ENCODE measurements around the gene GGACT. TPM values are rescaled to one million over a fixed set of nuclear protein-coding genes. Genes with fewer than 3 reads are reported as not detected.

GGACT gene
- total and polyA plus RNA-seq, 2 of the 8 experiments (the other 6 are each of a cell fraction or from before 2014, with no cell fraction given): 1.1 to 1.5 TPM

- no peak overlapping the region for H3K4me3 ChIP-seq (ENCODE audit: extremely low read depth in 1 of 4, insufficient read depth in 2 of 4, low read depth in 3 of 4, low read length in 4 of 4)
- H4K91ac ChIP-seq (replicated peaks; ENCODE audit: insufficient read length, low read length): no peak overlapping the region
- H3K14ac ChIP-seq (ENCODE audit: insufficient read length): no peak overlapping the region
- no peak overlapping the region for H3K27ac ChIP-seq (ENCODE audit: low read depth, low read length)
- H4K8ac ChIP-seq (ENCODE audit: extremely low read depth, insufficient read depth, low read length): no peak overlapping the region
- H3K23ac ChIP-seq (ENCODE audit: insufficient read length): no peak overlapping the region
- H3K9me3 ChIP-seq (ENCODE audit: insufficient read depth in 2 of 2, low read depth in 1 of 2, low read length in 1 of 2): no peaks in the 10 kb centered on the region
- H3K36me3 ChIP-seq (ENCODE audit: control insufficient read depth in 2 of 4, insufficient read depth in 4 of 4, low read length in 3 of 4): no peaks in the 10 kb centered on the region; a peak in 1 of 8 replicates
- H2BK12ac ChIP-seq (ENCODE audit: low read depth, low read length): no peak overlapping the region
- FAIRE-seq (peak; percentile 82), DNase-seq (ENCODE audit: low read depth in 1 of 2, low spot score in 2 of 2) (peak in 1 of 2 experiments; percentile 70)
- no peaks in the 10 kb centered on the region for H4K20me1 ChIP-seq (replicated peaks in 1 of 2; ENCODE audit: control insufficient read depth in 1 of 2, insufficient read depth in 2 of 2, low read length in 2 of 2)
- H3K18ac ChIP-seq (ENCODE audit: extremely low read depth, low read length): no peak overlapping the region
- no peak overlapping the region for H3K4ac ChIP-seq (replicated peaks; ENCODE audit: insufficient read length, low read depth, low read length)
- H2BK20ac ChIP-seq (ENCODE audit: low read length): no peak overlapping the region
- 0 out of 7 replicates have a peak, but pooled peaks cover 0 to 2% (median 0%) of the 10 kb centered on the region in 4 experiments for H3K4me1 ChIP-seq (replicated peaks in 1 of 4; ENCODE audit: control insufficient read depth in 3 of 4, insufficient read depth in 4 of 4, low read length in 3 of 4)
- no peaks in the 10 kb centered on the region for H3K79me2 ChIP-seq (ENCODE audit: control insufficient read depth in 1 of 2, insufficient read depth in 2 of 2, low read length in 2 of 2)
- H3K27me3 ChIP-seq (replicated peaks in 1 of 4; ENCODE audit: control insufficient read depth in 3 of 4, extremely low read depth in 1 of 4, insufficient read depth in 3 of 4, low read length in 3 of 4): no peaks in the 10 kb centered on the region
- no peaks in the 10 kb centered on the region for H3K23me2 ChIP-seq (ENCODE audit: low read depth, low read length)
- no peak overlapping the region for H3K4me2 ChIP-seq (ENCODE audit: insufficient read depth in 1 of 2, low read depth in 2 of 2, low read length in 2 of 2)
- CTCF ChIA-PET (ENCODE audit: partially characterized antibody): interaction anchor here (0.9 to 11.7 kb wide), 12 partner anchors 8 to 69 kb away, joined by 3 to 128 read pairs (median 4); no protein-coding TSS in a partner anchor
- no peak overlapping the region for H2BK120ac ChIP-seq (replicated peaks; ENCODE audit: low read depth, low read length)
- no peak overlapping the region for H3K9ac ChIP-seq (replicated peaks in 1 of 4; ENCODE audit: extremely low read depth in 1 of 4, low read depth in 3 of 4, low read length in 3 of 4)
- WGBS, 2 experiments (ENCODE audit: extremely low coverage in 1 of 2, insufficient coverage in 1 of 2, insufficient read length in 1 of 2, insufficient replicate concordance in 2 of 2, low coverage in 1 of 2, low lambda C conversion rate in 2 of 2, missing lambda C conversion rate in 1 of 2): 19% methylated on average over 4 of the region's 4 CpGs; no CpG with 5 or more reads in 1 of the 2 experiments
- H2BK5ac ChIP-seq (ENCODE audit: low read depth, low read length): no peak overlapping the region
- POLR2A ChIA-PET (ENCODE audit: partially characterized antibody): no interaction called here
- H2BK15ac ChIP-seq (ENCODE audit: low read length): no peak overlapping the region
- no peak overlapping the region for H4K5ac ChIP-seq (ENCODE audit: insufficient read length, low read depth, low read length)
- no peak overlapping the region for H3K56ac ChIP-seq (replicated peaks; ENCODE audit: insufficient read length, low read depth, low read length)
- H2AFZ ChIP-seq (ENCODE audit: low read length): peak overlapping the region; percentile 37; the same call in 1 of the 2 replicates
- no peaks in the 10 kb centered on the region for H3K79me1 ChIP-seq (ENCODE audit: low read depth, low read length)
- no peak overlapping the region for H2AK5ac ChIP-seq (ENCODE audit: low read depth, low read length)
- TF ChIP-seq CBX5 (IDR thresholded peaks at IDR 0.05; ENCODE audit: low read depth, low read length) (no peak), BACH1 (IDR thresholded peaks at IDR 0.05; ENCODE audit: low read length) (no peak), ASH2L (IDR thresholded peaks at IDR 0.05; ENCODE audit: low read length) (no peak), EGR1 (IDR thresholded peaks at IDR 0.05; ENCODE audit: borderline replicate concordance, low read depth, low read length) (no peak), RAD21 (IDR thresholded peaks at IDR 0.05 in 1 of 2, conservative IDR thresholded peaks at IDR 0.05 in 1 of 2; ENCODE audit: low read depth in 2 of 2, low read length in 2 of 2) (peak; percentile 56 to 74; a peak in 3 of 4 replicates), SIX5 (IDR thresholded peaks at IDR 0.05; ENCODE audit: low read depth, low read length) (no peak), CHD1 (IDR thresholded peaks at IDR 0.05; ENCODE audit: low read depth, low read length) (no peak), SP4 (IDR thresholded peaks at IDR 0.05; ENCODE audit: low read length) (no peak), FOSL1 (IDR thresholded peaks at IDR 0.05; ENCODE audit: insufficient read depth, low read depth, low read length) (no peak), GABPA (IDR thresholded peaks at IDR 0.05; ENCODE audit: borderline replicate concordance, insufficient read depth, low read length) (no peak), NRF1 (IDR thresholded peaks at IDR 0.05; ENCODE audit: low read depth, low read length) (no peak), CTCF (IDR thresholded peaks at IDR 0.05; ENCODE audit: control extremely low read depth in 1 of 3, insufficient read depth in 1 of 3, low read depth in 1 of 3, low read length in 3 of 3) (peak; percentile 69 to 86 (median 83))
Measured at GRCh38 chr13:100594731-100595130, 6.1 kb upstream of the GGACT start.

Data from H1 (cell line).